Measurements from ENCODE around the gene PPP1CB. TPM values are rescaled to one million over a fixed set of nuclear protein-coding genes. Genes with fewer than 3 reads are reported as not detected.

PPP1CB gene
- total RNA-seq, 1 experiment from 2014 or later = 269 TPM

GRCh38 chr2:28710545-28710944 is 41.1 kb upstream of the PPP1CB start:
- Mint-ChIP-seq H3K4me1 (ENCODE audit: insufficient read depth, unreplicated experiment) (peaks cover 6% of the 10 kb centered on the region), H3K4me3 (ENCODE audit: unreplicated experiment) (no peak overlapping the region), H3K27ac (ENCODE audit: low read depth, unreplicated experiment) (no peak overlapping the region), H3K27me3 (ENCODE audit: insufficient read depth, unreplicated experiment) (no peaks in the 10 kb centered on the region), H3K9me3 (ENCODE audit: unreplicated experiment) (peaks cover 14% of the 10 kb centered on the region), H3K36me3 (ENCODE audit: insufficient read depth, unreplicated experiment) (no peaks in the 10 kb centered on the region)
- BruUV-seq (replicated peaks) = no TSS peak
- ChIA-PET CTCF (interaction anchor here (1.3 kb wide), 1 partner anchor 42 kb away, joined by 3 read pairs; the partner anchor contains the start of gene PPP1CB), POLR2A (interaction anchor here (0.6 to 1.0 kb wide), 2 partner anchors 20 to 204 kb away, joined by 3 read pairs; no protein-coding TSS in a partner anchor)
- DNase-seq (ENCODE audit: unreplicated experiment) = no peak
- intact Hi-C loops (cut with micrococcal nuclease) = no loop called here
- TF ChIP-seq CTCF (IDR thresholded peaks at IDR 0.05; ENCODE audit: unreplicated experiment) = no peak

GRCh38 chr2:28713577-28714298 is 37.9 kb upstream of the PPP1CB start:
- H3K36me3 Mint-ChIP-seq (ENCODE audit: insufficient read depth, unreplicated experiment) = no peaks in the 10 kb centered on the region
- DNase-seq (ENCODE audit: unreplicated experiment) = peak; percentile 48
- intact Hi-C loops (cut with micrococcal nuclease) = no loop called here
- no peaks in the 10 kb centered on the region for H3K27me3 Mint-ChIP-seq (ENCODE audit: insufficient read depth, unreplicated experiment)
- POLR2A ChIA-PET = interaction anchor here (0.7 kb wide), 1 partner anchor 38 kb away, joined by 4 read pairs; the partner anchor contains the start of gene PPP1CB
- no peak overlapping the region for H3K4me3 Mint-ChIP-seq (ENCODE audit: unreplicated experiment)
- CTCF ChIA-PET = interaction anchor here (0.6 to 1.0 kb wide), 3 partner anchors 97 to 119 kb away, joined by 3 to 4 read pairs (median 3); no protein-coding TSS in a partner anchor
- no peaks in the 10 kb centered on the region for H3K9me3 Mint-ChIP-seq (ENCODE audit: unreplicated experiment)
- peaks cover 31% of the 10 kb centered on the region for H3K4me1 Mint-ChIP-seq (ENCODE audit: insufficient read depth, unreplicated experiment)
- no TSS peak for BruUV-seq (replicated peaks)
- H3K27ac Mint-ChIP-seq (ENCODE audit: low read depth, unreplicated experiment) = no peak overlapping the region
- no peak for TF ChIP-seq CTCF (IDR thresholded peaks at IDR 0.05; ENCODE audit: unreplicated experiment)

- no TSS peak for BruUV-seq (replicated peaks)
- Mint-ChIP-seq H3K27ac (ENCODE audit: low read depth, unreplicated experiment) (peak overlapping the region; percentile 97), H3K9me3 (ENCODE audit: unreplicated experiment) (no peaks in the 10 kb centered on the region), H3K4me3 (ENCODE audit: unreplicated experiment) (peak overlapping the region; percentile 42), H3K4me1 (ENCODE audit: insufficient read depth, unreplicated experiment) (peaks cover 30% of the 10 kb centered on the region), H3K36me3 (ENCODE audit: insufficient read depth, unreplicated experiment) (no peaks in the 10 kb centered on the region), H3K27me3 (ENCODE audit: insufficient read depth, unreplicated experiment) (no peaks in the 10 kb centered on the region)
- DNase-seq (ENCODE audit: unreplicated experiment) = peak; percentile 90
- CTCF ChIA-PET = interaction anchor here (0.6 to 1.2 kb wide), 5 partner anchors 19 to 122 kb away, joined by 3 to 4 read pairs (median 3); no protein-coding TSS in a partner anchor
- no peak for TF ChIP-seq CTCF (IDR thresholded peaks at IDR 0.05; ENCODE audit: unreplicated experiment)
- intact Hi-C loops (cut with micrococcal nuclease) = loop anchor here (1.0 to 2.0 kb wide), 3 partner anchors 37 to 102 kb away; no protein-coding TSS in a partner anchor
- POLR2A ChIA-PET = interaction anchor here (0.6 to 3.6 kb wide), 24 partner anchors 10 to 150 kb away, joined by 3 to 41 read pairs (median 5); partner anchors contain the start of gene PPP1CB
Measured at GRCh38 chr2:28716265-28716865, 35.3 kb upstream of the PPP1CB start.

- DNase-seq (ENCODE audit: unreplicated experiment) = peak; percentile 91
- Mint-ChIP-seq H3K36me3 (ENCODE audit: insufficient read depth, unreplicated experiment) (no peaks in the 10 kb centered on the region), H3K9me3 (ENCODE audit: unreplicated experiment) (no peaks in the 10 kb centered on the region), H3K27me3 (ENCODE audit: insufficient read depth, unreplicated experiment) (no peaks in the 10 kb centered on the region), H3K27ac (ENCODE audit: low read depth, unreplicated experiment) (peak overlapping the region; percentile 97), H3K4me3 (ENCODE audit: unreplicated experiment) (peak overlapping the region; percentile 42), H3K4me1 (ENCODE audit: insufficient read depth, unreplicated experiment) (peaks cover 25% of the 10 kb centered on the region)
- no TSS peak for BruUV-seq (replicated peaks)
- ChIA-PET POLR2A (interaction anchor here (0.6 to 3.6 kb wide), 22 partner anchors 9 to 1134 kb away, joined by 3 to 41 read pairs (median 5); partner anchors contain the start of gene PPP1CB), CTCF (interaction anchor here (0.6 to 1.3 kb wide), 5 partner anchors 10 to 37 kb away, joined by 3 to 5 read pairs (median 3); no protein-coding TSS in a partner anchor)
- TF ChIP-seq CTCF (IDR thresholded peaks at IDR 0.05; ENCODE audit: unreplicated experiment) = no peak
- intact Hi-C loops (cut with micrococcal nuclease) = loop anchor here (2.0 kb wide), 1 partner anchor 73 kb away; no protein-coding TSS in a partner anchor
Measured at GRCh38 chr2:28717339-28717758, 34.3 kb upstream of the PPP1CB start.

All from MCF 10A (cell line).